Activated CD8-positive, alpha-beta memory T cell treated with anti-CD3 and anti-CD28 coated beads, Interleukin-2, amount 50 U/mL, for 4 hours (primary cell): ENCODE data around the gene VWDE.
"Not testable (repeated sequence)": the region's sequence is repeated elsewhere in the genome, so short reads cannot be mapped to it uniquely, and the experiment has no call there.

Experiments used
- DNase-seq: peaks from one replicate; pipeline ENCODE4 v3.0.0-alpha.2; 2020

The VWDE gene

GRCh38 chr7:12403287-12404181 is at the start of gene VWDE:
TSS of gene VWDE (minus strand) at chr7:12403865. CDS start at chr7:12403716, 149 bp downstream.
- peak; percentile 34 for DNase-seq

- DNase-seq, result not testable (repeated sequence)
Measured at GRCh38 chr7:12453136-12453535, 49.5 kb upstream of the VWDE start.

- DNase-seq, result no peak
Measured at GRCh38 chr7:12450615-12451014, 47.0 kb upstream of the VWDE start.

GRCh38 chr7:12444785-12445184 is 41.1 kb upstream of the VWDE start:
- DNase-seq, result no peak

- no peak for DNase-seq
Measured at GRCh38 chr7:12440229-12440628, 36.6 kb upstream of the VWDE start.

- DNase-seq, result no peak
Measured at GRCh38 chr7:12436896-12437535, 33.4 kb upstream of the VWDE start.

- no peak for DNase-seq
Measured at GRCh38 chr7:12436126-12436525, 32.5 kb upstream of the VWDE start.

GRCh38 chr7:12434012-12434642 is 30.5 kb upstream of the VWDE start:
- DNase-seq, result no peak

- DNase-seq, result no peak
Measured at GRCh38 chr7:12431886-12432556, 28.4 kb upstream of the VWDE start.

GRCh38 chr7:12425311-12425710 is 21.6 kb upstream of the VWDE start:
- DNase-seq, result no peak

- DNase-seq, result no peak
Measured at GRCh38 chr7:12423997-12424745, 20.5 kb upstream of the VWDE start.

- DNase-seq, result no peak
Measured at GRCh38 chr7:12423355-12423996, 19.8 kb upstream of the VWDE start.

- no peak for DNase-seq
Measured at GRCh38 chr7:12422554-12423320, 19.1 kb upstream of the VWDE start.

- DNase-seq, result no peak
Measured at GRCh38 chr7:12418452-12418851, 14.8 kb upstream of the VWDE start.

- no peak for DNase-seq
Measured at GRCh38 chr7:12415072-12415471, 11.4 kb upstream of the VWDE start.

GRCh38 chr7:12412407-12412806 is 8.7 kb upstream of the VWDE start:
- no peak for DNase-seq

GRCh38 chr7:12410523-12410922 is 6.9 kb upstream of the VWDE start:
- no peak for DNase-seq

GRCh38 chr7:12409097-12409711 is 5.5 kb upstream of the VWDE start:
- DNase-seq, result no peak

- DNase-seq, result not testable (repeated sequence)
Measured at GRCh38 chr7:12407652-12408051, 4.0 kb upstream of the VWDE start.

- DNase-seq, result no peak
Measured at GRCh38 chr7:12402365-12402725, 1.3 kb downstream of the VWDE start.
